HCT116 (cell line): Measurements from ENCODE around the gene RAD51D. TPM values are rescaled to one million over a fixed set of nuclear protein-coding genes. Genes with fewer than 3 reads are reported as not detected.

Experiments used
- ATAC-seq: fragments of 200-7000 bp; cut with Tn5 transposase; 2 replicates; pipeline ENCODE4 v1.9.1; 2020; ENCODE audit warnings: mild to moderate bottlenecking, moderate library complexity
- BruUV-seq: library from RNA; stranded (reverse); fragments of 400-500 nt; replicated peaks from 2 replicates; lab custom pipeline; 2021; lab: Mats Ljungman, UMichigan
- CTCF ChIA-PET: fragments of 300-600 bp; sonication (Branson Sonifier 250); formaldehyde crosslinking; loops from one replicate; lab custom pipeline; 2021; ENCODE audit warnings: antibody characterized with exemption; lab: Charles Lee
- POLR2A ChIA-PET: fragments of 300-600, 350-600 bp; sonication (Branson Sonifier 250); formaldehyde crosslinking; loops from one replicate; lab custom pipeline; 2021; ENCODE audit warnings: antibody characterized with exemption; lab: Charles Lee
- RAD21 ChIA-PET, 2 experiments: fragments of 300-600 bp; sonication (Branson Sonifier 250); formaldehyde crosslinking; loops; one replicate each; lab custom pipeline; 2023; ENCODE audit warnings: low total read pairs in 2 of 2; ENCODE audit not compliant: uncharacterized antibody in 2 of 2, unreplicated experiment in 2 of 2, low non-redundant PET in 1 of 2; lab: Charles Lee
- DNase-seq: peaks from one replicate; pipeline ENCODE4 v3.0.0-alpha.2; 2010; ENCODE audit warnings: low read depth, low spot score
- H2AFZ ChIP-seq: fragments of 200-600 bp; shearing (Covaris generic), sonication (generic); 2 replicates; pipeline ENCODE4 v1.6.1; 2017; ENCODE audit warnings: low read depth, mixed run types, mixed read lengths, antibody characterized with exemption, low read length; ENCODE audit not compliant: poor library complexity, severe bottlenecking
- H3K27ac ChIP-seq: 2 replicates; pipeline ENCODE4 v1.5.1; 2012; ENCODE audit warnings: low read depth, low read length
- H3K27me3 ChIP-seq: fragments of 200-600 bp; sonication (generic); 2 replicates; pipeline ENCODE4 v1.6.1; 2016; ENCODE audit warnings: mixed run types, low read length, mixed read lengths; ENCODE audit not compliant: insufficient read depth
- H3K36me3 ChIP-seq, 2 experiments: fragments of 200-500 bp in 1 of 2; fragments of 200-600 bp in 1 of 2; sonication (Bioruptor generic) in 1 of 2; sonication (generic) in 1 of 2; 2 replicates each; pipeline versions ENCODE4 v1.5.1 to v1.6.1; 2014 to 2016; ENCODE audit warnings: low read length in 2 of 2, inconsistent platforms in 1 of 2, mixed read lengths in 1 of 2, mixed run types in 1 of 2; ENCODE audit not compliant: insufficient read depth in 2 of 2, control insufficient read depth in 1 of 2
- H3K4me1 ChIP-seq, 2 experiments: fragments of 200-600 bp in 1 of 2; sonication (generic) in 1 of 2; 2 replicates each; pipeline versions ENCODE4 v1.5.1 to v1.6.1; 2012 to 2017; ENCODE audit warnings: low read length in 2 of 2, inconsistent platforms in 1 of 2, mild to moderate bottlenecking in 1 of 2, mixed read lengths in 1 of 2, mixed run types in 1 of 2, moderate library complexity in 1 of 2; ENCODE audit not compliant: insufficient read depth in 2 of 2, control insufficient read depth in 1 of 2
- H3K4me2 ChIP-seq: fragments of 200-600 bp; sonication (generic); 2 replicates; pipeline ENCODE4 v1.6.1; 2017; ENCODE audit warnings: mixed run types, low read length, mixed read lengths
- H3K4me3 ChIP-seq, 2 experiments: fragments of 200-600 bp in 1 of 2; sonication (generic) in 1 of 2; replicated peaks in 1 of 2; 2 replicates each; pipeline ENCODE4 v1.5.1; 2011 to 2016; ENCODE audit warnings: low read length in 2 of 2, control low read depth in 1 of 2, low read depth in 1 of 2, mild to moderate bottlenecking in 1 of 2, mixed read lengths in 1 of 2, mixed run types in 1 of 2
- H3K79me2 ChIP-seq: fragments of 200-600 bp; sonication (generic); 2 replicates; pipeline ENCODE4 v1.6.1; 2017; ENCODE audit warnings: mild to moderate bottlenecking, mixed run types, low read length, moderate library complexity, mixed read lengths; ENCODE audit not compliant: insufficient read depth
- H3K9ac ChIP-seq: fragments of 200-600 bp; sonication (generic); 2 replicates; pipeline ENCODE4 v1.6.1; 2016; ENCODE audit warnings: low read length, mixed read lengths
- H3K9me2 ChIP-seq: fragments of 200-600 bp; sonication (generic), shearing (Covaris generic); 2 replicates; pipeline ENCODE4 v1.6.1; 2017; ENCODE audit warnings: mixed run types, mild to moderate bottlenecking, moderate library complexity; ENCODE audit not compliant: insufficient read depth
- H3K9me3 ChIP-seq, 2 experiments: fragments of 200-500 bp in 1 of 2; fragments of 200-600 bp in 1 of 2; sonication (Bioruptor generic) in 1 of 2; sonication (generic) in 1 of 2; 2 replicates each; pipeline ENCODE4 v1.6.1; 2014 to 2017; ENCODE audit warnings: low read length in 2 of 2, mixed read lengths in 2 of 2, inconsistent platforms in 1 of 2, low read depth in 1 of 2, mild to moderate bottlenecking in 1 of 2, mixed run types in 1 of 2, moderate library complexity in 1 of 2; ENCODE audit not compliant: control insufficient read depth in 1 of 2, insufficient read depth in 1 of 2
- H4K20me1 ChIP-seq: fragments of 200-600 bp; sonication (generic), shearing (Covaris generic); 2 replicates; pipeline ENCODE4 v1.6.1; 2017; ENCODE audit warnings: mixed run types, mild to moderate bottlenecking, moderate library complexity; ENCODE audit not compliant: insufficient read depth
- CBX3 ChIP-seq: IDR thresholded peaks from 2 replicates; pipeline ENCODE4 v1.6.1; 2012; ENCODE audit warnings: low read depth
- CEBPB ChIP-seq: IDR thresholded peaks from 2 replicates; pipeline ENCODE4 v1.6.1; 2012; ENCODE audit warnings: low read depth
- EGR1 ChIP-seq: IDR thresholded peaks from 2 replicates; pipeline ENCODE4 v1.6.1; 2012; ENCODE audit warnings: low read depth
- ELF1 ChIP-seq: IDR thresholded peaks from 2 replicates; pipeline ENCODE4 v1.6.1; 2012; ENCODE audit warnings: low read depth, borderline replicate concordance
- EZH2 ChIP-seq: fragments of 200-600 bp; sonication (generic); IDR thresholded peaks from 2 replicates; pipeline ENCODE4 v1.6.1; 2017; ENCODE audit warnings: antibody characterized with exemption, mixed run types
- EZH2phosphoT487 ChIP-seq: fragments of 200-600 bp; IDR thresholded peaks from 2 replicates; pipeline ENCODE4 v1.6.1; 2018; ENCODE audit warnings: antibody characterized with exemption, borderline replicate concordance
- FOSL1 ChIP-seq: IDR thresholded peaks from 2 replicates; pipeline ENCODE4 v1.6.1; 2012; ENCODE audit warnings: low read depth
- POLR2AphosphoS5 ChIP-seq: IDR thresholded peaks from 2 replicates; pipeline ENCODE4 v1.6.1; 2011; ENCODE audit warnings: mild to moderate bottlenecking, low read depth, low read length, moderate library complexity
- SRF ChIP-seq: IDR thresholded peaks from 2 replicates; pipeline ENCODE4 v1.6.1; 2012; ENCODE audit warnings: low read depth
- TCF7L2 ChIP-seq: IDR thresholded peaks from 2 replicates; pipeline ENCODE4 v1.7.0; 2011; ENCODE audit warnings: borderline replicate concordance, inconsistent platforms; ENCODE audit not compliant: insufficient read depth, insufficient read length; ENCODE audit errors: extremely low read depth
- YY1 ChIP-seq: IDR thresholded peaks from 2 replicates; pipeline ENCODE4 v1.6.1; 2011; ENCODE audit warnings: low read length, low read depth, moderate library complexity, mild to moderate bottlenecking; ENCODE audit not compliant: insufficient replicate concordance; ENCODE audit errors: extremely low read depth
- ZNF274 ChIP-seq: fragments of 200-500 bp; sonication (Bioruptor generic); IDR thresholded peaks from 2 replicates; pipeline ENCODE4 v1.6.1; 2014; ENCODE audit warnings: mild to moderate bottlenecking, low read depth, low read length, inconsistent platforms
- intact Hi-C: fragments of 100-400 bp; cut with micrococcal nuclease; formaldehyde crosslinking; loops from 2 replicates; pipeline ENCODE4 v1.10.0; 2022
- total RNA-seq: library from RNA; stranded (reverse); gene quantifications from one replicate; pipeline ENCODE4 v1.2.1, GENCODE V29; 2021; ENCODE audit not compliant: unreplicated experiment
- TF ChIP-seq, protein P1 (sequence below): IDR thresholded peaks from 2 replicates; pipeline ENCODE4 v1.6.1; 2012; ENCODE audit warnings: low read depth
- TF ChIP-seq, protein P2 (sequence below), 3 experiments: fragments of 200-600 bp in 1 of 3; sonication (generic) in 1 of 3; IDR thresholded peaks in 2 of 3; conservative IDR thresholded peaks in 1 of 3; 2 replicates each; pipeline ENCODE4 v1.5.1; 2012 to 2017; ENCODE audit warnings: low read depth in 2 of 3, low read length in 2 of 3, antibody characterized with exemption in 1 of 3, borderline replicate concordance in 1 of 3, control low read depth in 1 of 3, mild to moderate bottlenecking in 1 of 3, mixed read lengths in 1 of 3, mixed run types in 1 of 3, moderate library complexity in 1 of 3; ENCODE audit not compliant: insufficient read depth in 1 of 3
- TF ChIP-seq, protein P3 (sequence below): IDR thresholded peaks from 2 replicates; pipeline ENCODE4 v1.6.1; 2012
- TF ChIP-seq, protein P4 (sequence below): IDR thresholded peaks from 2 replicates; pipeline ENCODE4 v1.6.1; 2012
- TF ChIP-seq, protein P5 (sequence below): IDR thresholded peaks from 2 replicates; pipeline ENCODE4 v1.6.1; 2011; ENCODE audit warnings: mild to moderate bottlenecking, low read length, moderate library complexity; ENCODE audit not compliant: insufficient replicate concordance; ENCODE audit errors: extremely low read depth

RAD51D gene
- total RNA-seq, 1 experiment from 2014 or later, result 12.9 TPM

DNA sequence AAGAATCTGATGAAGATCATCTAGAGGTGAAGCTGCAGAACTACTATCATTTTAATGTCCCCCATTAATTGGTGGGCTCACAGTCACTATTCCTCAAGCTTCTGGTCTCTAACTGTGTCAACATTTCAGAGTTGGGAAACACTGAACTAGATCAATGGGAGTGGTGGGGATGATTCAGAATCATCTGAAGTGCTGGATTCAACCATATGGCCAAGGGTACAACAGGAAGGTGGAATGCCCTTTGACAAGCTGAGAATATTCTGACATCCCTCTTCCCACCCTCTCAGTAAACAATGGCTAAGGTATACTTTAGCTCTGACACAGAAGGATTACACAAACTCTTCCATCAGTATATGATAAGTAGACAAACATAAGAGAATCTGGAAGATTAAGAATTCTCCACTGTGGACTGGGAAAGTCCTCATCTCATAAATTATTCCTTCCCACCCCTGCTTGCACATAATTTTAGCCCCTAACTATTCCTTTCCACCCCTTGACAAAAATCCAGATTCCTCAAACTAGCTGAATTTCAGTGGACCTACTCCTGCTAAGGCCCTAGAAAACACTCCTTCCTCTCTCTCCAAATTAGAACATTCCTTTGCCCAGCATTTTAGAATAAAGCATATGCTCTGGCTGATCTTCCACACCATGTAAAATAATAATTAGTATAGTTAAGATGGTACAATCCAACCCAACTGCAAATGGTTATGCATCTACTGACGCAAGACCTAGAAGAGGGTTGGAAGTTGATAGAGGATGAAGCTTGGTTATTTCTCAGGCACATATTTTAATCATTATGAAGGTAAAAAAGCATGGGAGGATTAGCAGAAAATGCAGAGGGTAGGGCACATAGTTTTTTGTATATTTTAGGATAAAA lies 39.9 kb downstream of the RAD51D start:
- Histone ChIP-seq H3K27me3 (no peaks in the 10 kb centered on the region), H3K9me2 (no peaks in the 10 kb centered on the region; the same call in 1 of the 2 replicates), H4K20me1 (no peaks in the 10 kb centered on the region), H3K4me1 (peaks cover 49 to 58% of the 10 kb centered on the region in 2 experiments), H3K4me3 (no peak overlapping the region), H3K79me2 (peaks cover 80% of the 10 kb centered on the region), H2AFZ (no peak overlapping the region), H3K36me3 (no peaks in the 10 kb centered on the region), H3K4me2 (peak overlapping the region; percentile 11; the same call in 1 of the 2 replicates), H3K9me3 (no peaks in the 10 kb centered on the region), H3K9ac (no peak overlapping the region), H3K27ac (no peak overlapping the region)
- DNase-seq, result no peak
- no peak for ATAC-seq
- no TSS peak for BruUV-seq
- ChIA-PET RAD21 (no interaction called here), POLR2A (interaction anchor here (3.9 kb wide), 1 partner anchor 16 kb away, joined by 17 read pairs; the partner anchor contains the start of gene RFFL), CTCF (interaction anchor here (1.9 kb wide), 1 partner anchor 10 kb away, joined by 7 read pairs; no protein-coding TSS in a partner anchor)
- intact Hi-C loops, result no loop called here
- TF ChIP-seq, protein P1, sequence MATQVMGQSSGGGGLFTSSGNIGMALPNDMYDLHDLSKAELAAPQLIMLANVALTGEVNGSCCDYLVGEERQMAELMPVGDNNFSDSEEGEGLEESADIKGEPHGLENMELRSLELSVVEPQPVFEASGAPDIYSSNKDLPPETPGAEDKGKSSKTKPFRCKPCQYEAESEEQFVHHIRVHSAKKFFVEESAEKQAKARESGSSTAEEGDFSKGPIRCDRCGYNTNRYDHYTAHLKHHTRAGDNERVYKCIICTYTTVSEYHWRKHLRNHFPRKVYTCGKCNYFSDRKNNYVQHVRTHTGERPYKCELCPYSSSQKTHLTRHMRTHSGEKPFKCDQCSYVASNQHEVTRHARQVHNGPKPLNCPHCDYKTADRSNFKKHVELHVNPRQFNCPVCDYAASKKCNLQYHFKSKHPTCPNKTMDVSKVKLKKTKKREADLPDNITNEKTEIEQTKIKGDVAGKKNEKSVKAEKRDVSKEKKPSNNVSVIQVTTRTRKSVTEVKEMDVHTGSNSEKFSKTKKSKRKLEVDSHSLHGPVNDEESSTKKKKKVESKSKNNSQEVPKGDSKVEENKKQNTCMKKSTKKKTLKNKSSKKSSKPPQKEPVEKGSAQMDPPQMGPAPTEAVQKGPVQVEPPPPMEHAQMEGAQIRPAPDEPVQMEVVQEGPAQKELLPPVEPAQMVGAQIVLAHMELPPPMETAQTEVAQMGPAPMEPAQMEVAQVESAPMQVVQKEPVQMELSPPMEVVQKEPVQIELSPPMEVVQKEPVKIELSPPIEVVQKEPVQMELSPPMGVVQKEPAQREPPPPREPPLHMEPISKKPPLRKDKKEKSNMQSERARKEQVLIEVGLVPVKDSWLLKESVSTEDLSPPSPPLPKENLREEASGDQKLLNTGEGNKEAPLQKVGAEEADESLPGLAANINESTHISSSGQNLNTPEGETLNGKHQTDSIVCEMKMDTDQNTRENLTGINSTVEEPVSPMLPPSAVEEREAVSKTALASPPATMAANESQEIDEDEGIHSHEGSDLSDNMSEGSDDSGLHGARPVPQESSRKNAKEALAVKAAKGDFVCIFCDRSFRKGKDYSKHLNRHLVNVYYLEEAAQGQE, result no peak
- TF ChIP-seq FOSL1 (no peak), POLR2AphosphoS5 (no peak), EZH2phosphoT487 (no peak), SRF (no peak), YY1 (no peak), EGR1 (no peak), EZH2 (no peak), ELF1 (no peak), CEBPB (no peak), ZNF274 (no peak), CBX3 (no peak), TCF7L2 (no peak)
- TF ChIP-seq, protein P2, sequence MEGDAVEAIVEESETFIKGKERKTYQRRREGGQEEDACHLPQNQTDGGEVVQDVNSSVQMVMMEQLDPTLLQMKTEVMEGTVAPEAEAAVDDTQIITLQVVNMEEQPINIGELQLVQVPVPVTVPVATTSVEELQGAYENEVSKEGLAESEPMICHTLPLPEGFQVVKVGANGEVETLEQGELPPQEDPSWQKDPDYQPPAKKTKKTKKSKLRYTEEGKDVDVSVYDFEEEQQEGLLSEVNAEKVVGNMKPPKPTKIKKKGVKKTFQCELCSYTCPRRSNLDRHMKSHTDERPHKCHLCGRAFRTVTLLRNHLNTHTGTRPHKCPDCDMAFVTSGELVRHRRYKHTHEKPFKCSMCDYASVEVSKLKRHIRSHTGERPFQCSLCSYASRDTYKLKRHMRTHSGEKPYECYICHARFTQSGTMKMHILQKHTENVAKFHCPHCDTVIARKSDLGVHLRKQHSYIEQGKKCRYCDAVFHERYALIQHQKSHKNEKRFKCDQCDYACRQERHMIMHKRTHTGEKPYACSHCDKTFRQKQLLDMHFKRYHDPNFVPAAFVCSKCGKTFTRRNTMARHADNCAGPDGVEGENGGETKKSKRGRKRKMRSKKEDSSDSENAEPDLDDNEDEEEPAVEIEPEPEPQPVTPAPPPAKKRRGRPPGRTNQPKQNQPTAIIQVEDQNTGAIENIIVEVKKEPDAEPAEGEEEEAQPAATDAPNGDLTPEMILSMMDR (IDR thresholded peaks at IDR 0.05 in 2 of 3, conservative IDR thresholded peaks at IDR 0.05 in 1 of 3; ENCODE audit: borderline replicate concordance in 1 of 3, insufficient read depth in 1 of 3, low read depth in 2 of 3, low read length in 2 of 3), result no peak
- TF ChIP-seq, protein P3, sequence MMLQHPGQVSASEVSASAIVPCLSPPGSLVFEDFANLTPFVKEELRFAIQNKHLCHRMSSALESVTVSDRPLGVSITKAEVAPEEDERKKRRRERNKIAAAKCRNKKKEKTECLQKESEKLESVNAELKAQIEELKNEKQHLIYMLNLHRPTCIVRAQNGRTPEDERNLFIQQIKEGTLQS, result no peak
- TF ChIP-seq, protein P4, sequence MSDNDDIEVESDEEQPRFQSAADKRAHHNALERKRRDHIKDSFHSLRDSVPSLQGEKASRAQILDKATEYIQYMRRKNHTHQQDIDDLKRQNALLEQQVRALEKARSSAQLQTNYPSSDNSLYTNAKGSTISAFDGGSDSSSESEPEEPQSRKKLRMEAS, result no peak
- TF ChIP-seq, protein P5, sequence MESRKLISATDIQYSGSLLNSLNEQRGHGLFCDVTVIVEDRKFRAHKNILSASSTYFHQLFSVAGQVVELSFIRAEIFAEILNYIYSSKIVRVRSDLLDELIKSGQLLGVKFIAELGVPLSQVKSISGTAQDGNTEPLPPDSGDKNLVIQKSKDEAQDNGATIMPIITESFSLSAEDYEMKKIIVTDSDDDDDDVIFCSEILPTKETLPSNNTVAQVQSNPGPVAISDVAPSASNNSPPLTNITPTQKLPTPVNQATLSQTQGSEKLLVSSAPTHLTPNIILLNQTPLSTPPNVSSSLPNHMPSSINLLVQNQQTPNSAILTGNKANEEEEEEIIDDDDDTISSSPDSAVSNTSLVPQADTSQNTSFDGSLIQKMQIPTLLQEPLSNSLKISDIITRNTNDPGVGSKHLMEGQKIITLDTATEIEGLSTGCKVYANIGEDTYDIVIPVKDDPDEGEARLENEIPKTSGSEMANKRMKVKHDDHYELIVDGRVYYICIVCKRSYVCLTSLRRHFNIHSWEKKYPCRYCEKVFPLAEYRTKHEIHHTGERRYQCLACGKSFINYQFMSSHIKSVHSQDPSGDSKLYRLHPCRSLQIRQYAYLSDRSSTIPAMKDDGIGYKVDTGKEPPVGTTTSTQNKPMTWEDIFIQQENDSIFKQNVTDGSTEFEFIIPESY, result no peak
